Memory B cell (primary cell): Measurements from ENCODE around the gene ARHGAP45.
"Not testable (repeated sequence)": the region's sequence is repeated elsewhere in the genome, so short reads cannot be mapped to it uniquely, and the experiment has no call there.

Experiments
- ATAC-seq: fragments of 150-1000 bp; cut with Tn5 transposase; 2 replicates; pipeline ENCODE4 v1.10.0; 2021; ENCODE audit warnings: low read depth, mild to moderate bottlenecking, moderate library complexity
- DNase-seq, 2 donors: peaks; one replicate each; pipeline ENCODE4 v3.0.0; 2022; ENCODE audit warnings: low spot score in 2 of 2
- H3K27ac Mint-ChIP-seq: one replicate; pipeline ENCODE4 v1.8.0; 2022; ENCODE audit warnings: mild to moderate bottlenecking, moderate library complexity, mixed read lengths
- H3K27me3 Mint-ChIP-seq: one replicate; pipeline ENCODE4 v1.8.0; 2022; ENCODE audit warnings: mixed read lengths
- H3K36me3 Mint-ChIP-seq: one replicate; pipeline ENCODE4 v1.8.0; 2022; ENCODE audit warnings: mild to moderate bottlenecking, mixed read lengths
- H3K4me1 Mint-ChIP-seq: one replicate; pipeline ENCODE4 v1.8.0; 2022; ENCODE audit warnings: mixed read lengths
- H3K4me3 Mint-ChIP-seq: one replicate; pipeline ENCODE4 v1.8.0; 2022; ENCODE audit warnings: mild to moderate bottlenecking, moderate library complexity, mixed read lengths
- H3K9me3 Mint-ChIP-seq: one replicate; pipeline ENCODE4 v1.8.0; 2022; ENCODE audit warnings: mixed read lengths

The ARHGAP45 gene

DNA sequence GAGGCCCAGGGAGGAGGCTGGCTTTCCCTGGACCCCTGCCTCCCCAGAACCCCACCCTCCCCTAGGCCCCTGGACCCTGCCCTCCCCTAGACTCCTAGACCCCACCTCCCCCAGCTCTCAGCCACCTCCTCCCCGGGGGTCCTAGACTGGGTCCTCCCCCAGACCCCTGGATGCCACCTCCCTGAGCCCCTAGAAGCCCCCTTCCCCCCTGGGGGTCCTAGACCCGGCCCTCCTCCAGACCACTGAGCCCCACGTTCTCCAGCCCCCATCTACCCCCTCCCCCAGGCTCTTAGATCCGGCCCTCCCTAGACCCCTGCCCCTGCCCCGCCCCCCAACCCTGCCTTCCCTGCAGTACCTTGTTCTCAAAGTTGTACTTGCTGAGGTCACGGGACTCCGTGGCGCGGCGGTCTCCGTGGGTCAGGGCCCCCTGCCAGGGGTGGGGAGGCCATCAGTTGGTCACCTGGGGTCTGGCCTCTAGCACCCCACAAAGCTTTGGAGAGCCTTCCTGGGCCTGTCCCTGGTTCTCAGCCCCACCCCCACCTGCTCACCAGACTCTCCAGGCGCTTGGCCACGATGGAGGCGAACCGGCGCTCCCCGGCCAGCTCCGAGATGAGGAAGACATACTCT lies 44.8 kb downstream of the ARHGAP45 start:
- peaks cover 5% of the 10 kb centered on the region for H3K4me1 Mint-ChIP-seq
- H3K27me3 Mint-ChIP-seq, result no peaks in the 10 kb centered on the region
- no peak overlapping the region for H3K4me3 Mint-ChIP-seq
- peaks cover 3% of the 10 kb centered on the region for H3K36me3 Mint-ChIP-seq
- DNase-seq (no peak), ATAC-seq (no peak)
- H3K9me3 Mint-ChIP-seq, result no peaks in the 10 kb centered on the region
- H3K27ac Mint-ChIP-seq, result no peak overlapping the region

DNA sequence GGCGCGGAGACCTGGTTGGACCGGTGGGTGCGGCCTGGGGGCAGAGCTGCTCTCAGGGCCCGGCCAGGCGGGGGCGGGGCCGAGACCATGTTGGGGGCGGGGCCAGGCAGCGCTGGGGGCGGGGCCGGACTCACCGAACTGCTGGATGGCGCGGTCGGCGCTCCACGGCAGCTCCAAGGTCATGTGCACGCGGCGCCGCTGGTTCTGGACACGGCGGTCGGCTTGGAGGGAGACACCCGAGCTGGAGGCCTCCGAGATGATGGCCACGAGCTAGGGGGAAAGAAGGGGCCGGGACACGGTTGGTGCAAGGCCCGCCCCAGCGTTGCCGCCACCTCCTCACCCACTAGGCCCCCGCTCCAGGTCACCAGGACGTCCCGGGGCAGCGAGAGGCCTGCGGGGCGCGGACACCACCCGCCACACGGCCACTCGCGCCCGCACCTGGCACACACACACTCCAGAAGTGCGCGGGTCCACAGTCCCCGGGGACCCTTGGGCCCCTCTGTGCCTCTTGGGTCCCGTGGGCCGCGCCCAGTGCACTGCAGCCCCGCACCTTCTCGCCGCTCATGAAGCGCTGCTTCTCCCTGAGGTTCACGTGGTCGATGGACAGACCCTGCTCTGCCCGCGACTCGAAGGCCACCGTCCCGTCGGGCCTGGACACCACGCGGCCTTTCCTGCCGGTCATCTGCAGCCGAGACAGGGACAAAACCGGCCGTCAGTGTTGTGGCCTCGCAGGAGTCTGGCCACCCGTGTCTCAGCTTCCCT lies 45.5 kb downstream of the ARHGAP45 start:
- Mint-ChIP-seq H3K4me1 (peaks cover 2% of the 10 kb centered on the region), H3K9me3 (no peaks in the 10 kb centered on the region), H3K27ac (no peak overlapping the region), H3K36me3 (peaks cover 3% of the 10 kb centered on the region), H3K27me3 (no peaks in the 10 kb centered on the region), H3K4me3 (no peak overlapping the region)
- ATAC-seq (no peak), DNase-seq (no peak)

DNA sequence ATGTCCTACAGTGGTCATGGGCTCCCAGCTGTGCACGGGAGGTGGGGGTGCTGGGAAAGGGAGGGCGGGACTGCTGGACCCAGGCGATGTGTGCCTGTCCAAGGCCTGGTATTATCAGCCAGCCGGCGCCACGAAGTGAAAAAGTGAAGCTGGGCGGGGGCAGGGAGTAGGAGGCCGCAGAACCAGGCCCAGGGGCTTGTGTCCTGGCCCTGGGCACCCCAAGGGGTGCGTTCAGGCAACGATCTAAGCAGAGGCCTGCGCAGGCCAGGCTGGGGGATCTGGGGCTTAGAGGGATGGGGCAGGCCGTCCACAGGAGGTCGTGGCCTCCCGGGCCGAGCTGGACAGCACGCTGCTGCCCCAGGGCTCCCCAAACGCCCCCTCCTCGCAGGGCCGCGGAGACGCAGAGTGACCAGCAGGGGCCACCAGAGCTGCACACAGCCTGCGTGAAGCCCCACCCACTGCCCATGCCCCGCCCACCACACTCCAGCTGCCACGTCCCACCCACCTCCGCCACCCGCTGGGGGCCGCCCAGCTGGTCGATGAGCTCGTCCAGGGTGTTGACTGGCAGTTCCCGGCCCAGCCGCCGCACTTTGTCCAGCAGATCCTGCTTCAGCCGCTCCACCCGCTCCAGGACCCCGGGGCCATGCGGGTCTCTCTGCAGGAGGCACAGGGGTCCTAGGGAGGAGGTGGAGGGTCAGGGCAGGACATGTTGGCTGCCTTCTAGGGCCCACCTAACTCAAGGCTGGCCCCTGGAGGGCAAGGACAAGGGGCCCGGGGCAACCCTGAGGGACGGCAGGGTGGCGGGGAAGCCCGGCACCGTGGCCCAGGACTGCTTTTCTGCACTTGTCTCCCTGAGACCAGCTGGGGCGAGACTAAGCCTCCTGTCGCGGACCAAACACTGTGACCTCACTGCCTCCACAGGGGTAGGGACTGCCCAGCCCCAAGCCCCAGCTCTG lies 46.3 kb downstream of the ARHGAP45 start:
- H3K4me3 Mint-ChIP-seq, result no peak overlapping the region
- peaks cover 3% of the 10 kb centered on the region for H3K36me3 Mint-ChIP-seq
- DNase-seq (peak; percentile 80 to 87), ATAC-seq (peak; percentile 94)
- H3K9me3 Mint-ChIP-seq, result no peaks in the 10 kb centered on the region
- H3K27ac Mint-ChIP-seq, result no peak overlapping the region
- no peaks in the 10 kb centered on the region for H3K27me3 Mint-ChIP-seq
- peaks cover 2% of the 10 kb centered on the region for H3K4me1 Mint-ChIP-seq

DNA sequence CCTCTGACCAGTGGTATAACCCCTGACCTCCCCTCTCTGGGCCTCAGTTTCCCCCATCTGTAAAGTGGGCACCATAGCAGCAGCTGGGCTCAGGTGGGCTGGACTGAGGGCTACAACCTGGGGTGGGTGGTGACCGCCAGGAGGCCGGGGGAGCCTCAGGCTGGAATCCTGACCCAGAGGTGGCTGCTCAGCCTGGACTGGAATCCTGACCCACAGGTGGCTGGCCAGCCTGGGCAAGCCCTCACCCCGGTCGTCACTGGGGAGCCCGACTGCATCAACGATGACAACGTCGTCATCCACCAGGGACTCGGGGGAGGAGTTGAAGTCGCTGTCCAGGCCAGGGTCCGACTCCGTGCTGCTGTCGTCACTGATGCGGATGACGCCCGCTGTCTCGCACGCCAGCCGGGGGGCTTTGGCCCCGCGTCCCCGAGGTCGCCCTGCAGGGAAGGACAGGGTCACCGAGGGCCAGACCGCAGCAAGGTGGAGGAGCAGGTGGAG lies 47.1 kb downstream of the ARHGAP45 start:
- Mint-ChIP-seq H3K27me3 (no peaks in the 10 kb centered on the region), H3K4me1 (peaks cover 2% of the 10 kb centered on the region), H3K36me3 (peaks cover 2% of the 10 kb centered on the region), H3K4me3 (no peak overlapping the region), H3K27ac (no peak overlapping the region), H3K9me3 (no peaks in the 10 kb centered on the region)
- no peak for DNase-seq
- no peak for ATAC-seq

DNA sequence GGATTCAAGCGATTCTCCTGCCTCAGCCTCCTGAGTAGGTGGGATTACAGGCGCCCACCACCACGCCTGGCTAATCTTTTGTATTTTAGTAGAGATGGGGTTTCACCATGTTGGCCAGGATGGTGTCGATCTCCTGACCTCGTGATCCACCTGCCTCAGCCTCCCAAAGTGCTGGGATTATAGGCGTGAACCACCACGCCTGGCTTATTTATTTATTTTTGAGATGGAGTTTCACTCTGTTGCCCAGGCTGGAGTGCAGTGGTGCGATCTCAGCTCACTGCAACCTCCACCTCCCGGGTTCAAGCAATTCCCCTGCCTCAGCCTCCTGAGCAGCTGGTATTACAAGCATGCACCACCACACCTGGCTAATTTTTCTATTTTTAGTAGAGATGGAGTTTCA lies 47.8 kb downstream of the ARHGAP45 start:
- not testable (repeated sequence) for ATAC-seq, DNase-seq, H3K36me3 Mint-ChIP-seq, H3K27ac Mint-ChIP-seq, H3K27me3 Mint-ChIP-seq, H3K4me1 Mint-ChIP-seq, H3K4me3 Mint-ChIP-seq, H3K9me3 Mint-ChIP-seq

DNA sequence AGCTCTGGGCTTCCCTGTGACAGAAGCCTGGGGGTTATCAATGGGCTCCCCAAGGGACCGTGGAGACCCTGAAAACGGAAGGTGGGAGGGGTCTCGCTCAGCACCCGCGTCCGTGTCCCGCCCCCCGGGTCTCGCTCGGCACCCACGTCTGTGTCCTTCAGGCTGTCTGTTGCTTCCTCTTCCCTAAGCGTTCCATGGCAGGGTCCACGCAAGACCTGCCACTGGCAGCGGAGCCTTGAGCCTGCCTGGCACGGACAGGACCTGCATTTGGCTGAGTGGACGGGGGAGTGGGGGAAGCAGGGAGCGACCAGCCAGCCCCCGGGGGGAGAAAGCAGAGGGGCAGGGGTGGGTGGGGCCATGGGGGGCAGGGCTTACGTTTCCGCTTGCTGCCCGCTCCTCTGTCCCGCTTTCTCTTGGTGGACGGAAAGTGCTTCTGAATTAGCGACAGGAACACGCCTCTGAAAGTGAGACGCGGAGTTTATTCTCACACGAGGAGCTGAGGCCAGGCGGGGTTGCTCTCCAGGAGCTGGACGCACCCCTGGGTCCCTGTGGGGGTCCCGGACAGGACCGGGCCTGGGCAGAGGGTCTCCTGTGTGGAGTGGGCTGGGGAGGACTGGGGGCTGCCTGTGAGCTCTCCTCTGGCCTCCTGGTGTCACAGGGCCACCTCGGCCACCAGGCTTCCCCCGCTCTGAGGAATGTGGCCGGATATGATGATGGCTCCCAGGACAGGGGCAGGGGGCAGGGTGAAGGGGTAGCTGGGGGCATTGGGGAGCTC lies 48.9 kb downstream of the ARHGAP45 start:
- no peak for DNase-seq
- H3K9me3 Mint-ChIP-seq, result no peaks in the 10 kb centered on the region
- H3K4me1 Mint-ChIP-seq, result peaks cover 2% of the 10 kb centered on the region
- H3K27ac Mint-ChIP-seq, result no peak overlapping the region
- ATAC-seq, result no peak
- H3K27me3 Mint-ChIP-seq, result no peaks in the 10 kb centered on the region
- H3K4me3 Mint-ChIP-seq, result no peak overlapping the region
- H3K36me3 Mint-ChIP-seq, result peaks cover 2% of the 10 kb centered on the region

DNA sequence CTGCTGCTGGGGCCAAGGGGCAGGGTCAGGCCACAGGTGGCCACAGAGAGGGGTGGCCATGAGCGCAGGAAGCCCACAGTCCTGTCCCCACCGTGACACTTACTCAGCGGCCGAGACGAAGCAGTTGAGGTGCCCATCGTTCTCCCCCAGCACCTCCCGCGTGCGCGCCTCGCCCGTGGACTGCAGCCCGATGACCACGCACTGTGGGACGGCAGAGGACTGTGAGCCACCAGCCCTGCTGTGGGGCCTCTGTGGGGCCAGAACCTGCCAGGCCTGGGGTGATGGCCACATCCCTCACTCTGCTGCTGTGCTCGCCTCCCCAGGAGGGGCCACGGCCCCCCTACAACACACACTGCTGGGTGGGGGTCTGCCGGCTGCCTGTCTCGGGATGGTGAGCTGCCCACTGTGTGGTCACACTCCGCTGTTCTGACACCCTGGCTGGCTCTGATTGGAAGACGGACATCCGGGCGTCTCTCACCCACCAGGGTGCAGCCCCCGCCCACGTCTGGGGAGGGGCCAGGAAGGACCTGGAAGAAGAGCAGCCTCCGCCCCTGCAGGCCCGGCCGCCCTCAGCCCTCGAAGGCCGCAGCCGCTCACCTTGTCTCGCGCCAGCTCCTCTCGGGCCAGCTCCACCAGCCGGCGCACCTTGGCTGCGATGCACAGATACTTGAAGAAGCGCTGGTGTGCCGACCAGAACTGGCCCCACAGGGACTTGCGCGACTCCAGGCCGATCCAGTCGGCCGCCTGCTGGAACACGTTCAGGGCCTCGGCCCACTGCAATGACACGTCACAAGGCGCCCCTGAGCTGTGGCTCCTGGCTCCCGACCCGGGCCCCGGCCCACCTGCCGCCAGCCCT lies 50.0 kb downstream of the ARHGAP45 start:
- DNase-seq (no peak), ATAC-seq (no peak)
- Mint-ChIP-seq H3K9me3 (no peaks in the 10 kb centered on the region), H3K27me3 (no peaks in the 10 kb centered on the region), H3K4me3 (no peak overlapping the region), H3K4me1 (peaks cover 2% of the 10 kb centered on the region), H3K27ac (no peak overlapping the region), H3K36me3 (peaks cover 6% of the 10 kb centered on the region)

DNA sequence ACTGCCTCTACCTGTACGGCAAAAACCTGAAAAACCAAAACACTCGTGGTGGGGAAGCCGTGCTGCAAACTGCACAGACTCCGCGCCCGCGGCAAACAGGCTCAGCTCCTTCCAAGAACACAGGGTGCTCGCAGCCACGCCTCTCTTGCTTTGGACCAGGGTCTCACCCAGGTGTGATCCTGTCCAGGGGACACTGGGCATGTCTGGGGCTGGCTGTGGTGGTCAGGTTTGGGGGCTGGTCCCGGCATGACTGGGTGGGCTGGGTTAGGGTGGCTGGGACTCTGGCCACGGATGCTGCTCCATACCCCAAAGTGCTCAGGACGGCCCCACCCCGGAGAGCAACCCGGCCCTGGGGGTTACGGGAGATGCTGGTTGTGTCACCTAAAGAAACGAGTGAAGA lies 50.7 kb downstream of the ARHGAP45 start:
- Mint-ChIP-seq H3K27ac (no peak overlapping the region), H3K36me3 (peaks cover 9% of the 10 kb centered on the region), H3K9me3 (no peaks in the 10 kb centered on the region), H3K27me3 (no peaks in the 10 kb centered on the region), H3K4me3 (no peak overlapping the region), H3K4me1 (peaks cover 2% of the 10 kb centered on the region)
- no peak for DNase-seq
- no peak for ATAC-seq

DNA sequence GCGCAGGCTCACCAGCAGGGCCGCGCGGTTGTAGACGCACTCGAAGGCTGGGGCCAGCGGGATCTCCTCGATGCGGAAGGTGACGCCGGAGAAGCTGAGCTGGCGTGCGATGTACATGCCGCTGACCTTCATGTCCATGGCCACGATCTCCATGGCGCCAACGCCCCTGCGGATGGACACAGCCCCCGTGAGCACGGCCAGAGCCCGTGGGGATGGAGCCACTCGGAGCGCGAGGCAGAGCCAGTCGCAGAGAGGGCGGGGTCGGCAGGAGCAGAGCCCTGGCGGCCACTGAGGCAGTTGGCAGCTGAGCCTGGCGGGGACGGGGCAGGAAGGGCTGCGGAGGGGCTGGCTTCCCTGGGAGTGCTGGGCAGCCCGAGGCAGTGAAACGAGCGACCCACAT lies 52.0 kb downstream of the ARHGAP45 start:
- no peak overlapping the region for H3K4me3 Mint-ChIP-seq
- H3K9me3 Mint-ChIP-seq, result no peaks in the 10 kb centered on the region
- H3K36me3 Mint-ChIP-seq, result peaks cover 12% of the 10 kb centered on the region
- no peaks in the 10 kb centered on the region for H3K27me3 Mint-ChIP-seq
- no peak overlapping the region for H3K27ac Mint-ChIP-seq
- peaks cover 2% of the 10 kb centered on the region for H3K4me1 Mint-ChIP-seq
- DNase-seq, result no peak
- ATAC-seq, result no peak

DNA sequence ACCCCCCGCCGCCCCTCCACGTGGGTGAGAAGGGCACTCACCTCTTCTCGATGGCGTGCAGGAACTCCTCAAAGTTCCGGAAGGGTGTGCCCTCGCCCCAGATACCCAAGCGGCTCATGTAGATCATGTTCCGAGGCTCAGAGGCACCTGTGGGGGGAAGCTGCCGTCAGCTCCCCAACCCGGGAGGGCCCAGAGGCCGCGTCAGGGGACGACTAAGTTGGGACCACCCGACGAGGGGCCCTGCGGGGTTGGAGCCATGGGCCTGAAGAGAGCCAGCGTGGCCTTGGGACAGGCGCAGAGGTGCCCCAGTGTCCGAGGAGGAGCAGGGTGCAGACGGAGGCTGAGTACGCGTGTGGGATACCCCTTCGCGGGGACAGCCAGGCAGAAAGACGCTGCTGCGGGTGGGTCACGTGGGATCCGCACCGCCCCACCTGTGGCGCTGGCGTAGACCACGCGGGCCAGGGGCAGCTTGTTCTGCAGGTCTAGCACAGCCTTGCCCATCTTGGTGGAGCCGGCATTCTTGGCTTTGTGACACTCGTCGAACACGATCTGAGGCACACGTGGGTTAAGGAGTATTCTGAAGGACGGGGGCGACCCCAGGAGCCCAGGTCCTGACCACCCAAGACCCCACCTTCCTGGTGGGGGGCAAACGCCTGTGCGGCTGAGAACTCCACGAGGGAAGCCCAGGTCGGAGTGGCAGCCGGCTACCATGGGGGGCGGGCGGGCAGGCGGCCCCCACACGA lies 52.7 kb downstream of the ARHGAP45 start:
- H3K27ac Mint-ChIP-seq, result no peak overlapping the region
- H3K9me3 Mint-ChIP-seq, result no peaks in the 10 kb centered on the region
- H3K27me3 Mint-ChIP-seq, result no peaks in the 10 kb centered on the region
- DNase-seq (no peak), ATAC-seq (no peak)
- peaks cover 12% of the 10 kb centered on the region for H3K36me3 Mint-ChIP-seq
- H3K4me1 Mint-ChIP-seq, result peaks cover 2% of the 10 kb centered on the region
- no peak overlapping the region for H3K4me3 Mint-ChIP-seq

DNA sequence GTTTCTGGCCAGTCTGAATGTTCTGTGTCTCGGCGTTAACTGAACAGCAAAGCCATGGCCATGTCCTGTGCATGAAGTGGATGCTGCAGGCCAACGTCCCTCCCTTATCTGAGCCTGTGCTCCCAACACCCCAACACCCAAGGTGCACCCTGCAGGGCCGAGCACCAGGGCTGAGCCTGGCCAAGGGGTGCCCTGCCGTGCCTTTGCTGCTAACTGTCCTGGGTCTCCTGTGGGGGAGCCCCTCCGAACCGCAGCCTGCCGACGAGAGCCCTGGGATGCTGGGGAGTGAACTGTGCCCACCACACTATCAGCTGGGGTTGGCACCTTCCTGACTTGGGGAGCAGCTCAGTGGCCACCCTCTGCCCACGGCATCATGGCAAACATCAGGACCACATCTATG lies 54.4 kb downstream of the ARHGAP45 start:
- H3K27me3 Mint-ChIP-seq, result no peaks in the 10 kb centered on the region
- no peak overlapping the region for H3K27ac Mint-ChIP-seq
- peaks cover 2% of the 10 kb centered on the region for H3K4me1 Mint-ChIP-seq
- peaks cover 10% of the 10 kb centered on the region for H3K36me3 Mint-ChIP-seq
- H3K9me3 Mint-ChIP-seq, result no peaks in the 10 kb centered on the region
- ATAC-seq (no peak), DNase-seq (no peak)
- H3K4me3 Mint-ChIP-seq, result no peak overlapping the region
